Ascending aorta (tissue), 2 donors: ENCODE results near the gene CST9. TPM values are rescaled to one million over a fixed set of nuclear protein-coding genes. Genes with fewer than 3 reads are reported as not detected.
A peak's percentile ranks its signal among the peaks of the same experiment; 100 is the strongest.
"Not testable (repeated sequence)": the region's sequence is repeated elsewhere in the genome, so short reads cannot be mapped to it uniquely, and the experiment has no call there.

Source experiments
- DNase-seq, 2 donors: peaks; one replicate each; pipeline ENCODE4 v3.0.0-alpha.2; 2019; ENCODE audit warnings: low spot score in 2 of 2
- H3K27ac ChIP-seq, 2 donors: fragments of 200-600 bp; sonication (generic); one replicate each; pipeline ENCODE4 v1.5.1; 2016 to 2017; ENCODE audit warnings: mild to moderate bottlenecking in 1 of 2
- H3K27me3 ChIP-seq: fragments of 200-600 bp; sonication (generic); one replicate; pipeline ENCODE4 v1.5.1; 2017
- H3K36me3 ChIP-seq, 2 donors: fragments of 200-600 bp; sonication (generic); one replicate each; pipeline ENCODE4 v1.5.1; 2016
- H3K4me1 ChIP-seq, 2 donors: fragments of 200-600 bp; sonication (generic); one replicate each; pipeline ENCODE4 v1.5.1; 2016 to 2017; ENCODE audit warnings: mild to moderate bottlenecking in 1 of 2
- H3K4me3 ChIP-seq, 2 donors: fragments of 200-600 bp; sonication (generic); one replicate each; pipeline ENCODE4 v1.5.1; 2016 to 2017; ENCODE audit warnings: mild to moderate bottlenecking in 1 of 2
- H3K9me3 ChIP-seq, 2 donors: fragments of 200-600 bp; sonication (generic); one replicate each; pipeline ENCODE4 v1.5.1; 2016
- intact Hi-C: fragments of 100-400 bp; cut with DNase I; formaldehyde crosslinking; loops from one replicate; pipeline ENCODE4 v1.15.1; 2023
- total RNA-seq: library from RNA; depleted of rRNA; stranded (reverse); fragments of >200 nt; gene quantifications from one replicate; pipeline ENCODE4 v1.1.0, GENCODE V29; 2016
- TF ChIP-seq, protein P1 (sequence below), 3 experiments: fragments of 200-600 bp in 2 of 3; fragments of 450-650 bp in 1 of 3; sonication (generic) in 2 of 3; IDR thresholded peaks; one replicate each; pipeline ENCODE4 v1.5.1; 2016 to 2019; ENCODE audit warnings: antibody characterized with exemption in 3 of 3, mild to moderate bottlenecking in 1 of 3, moderate library complexity in 1 of 3

The CST9 gene
- total RNA-seq, 1 donor from 2014 or later: not detected

DNA sequence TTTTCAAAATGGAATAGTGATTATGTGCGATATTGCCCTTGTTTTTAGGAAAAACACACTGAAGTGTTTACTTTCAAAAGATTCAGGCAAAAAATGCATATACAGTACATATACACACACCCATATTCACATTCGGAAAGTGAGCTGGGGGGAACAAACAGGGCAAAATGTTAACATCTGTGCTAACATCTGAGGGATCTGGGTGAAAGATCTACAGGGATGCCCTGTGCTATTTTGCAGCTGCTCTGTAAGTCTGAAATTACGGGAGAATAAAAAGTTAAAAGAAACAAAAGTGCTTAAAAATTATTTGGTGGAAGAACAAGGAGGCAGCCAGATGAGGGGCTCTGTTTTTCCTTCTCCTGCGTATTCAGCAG, 31.2 kb upstream of the CST9 start:
- peak overlapping the region; percentile 89 to 94 for H3K4me3 ChIP-seq
- H3K36me3 ChIP-seq: peaks cover 25 to 32% of the 10 kb centered on the region in 2 donors
- H3K4me1 ChIP-seq: peaks cover 10 to 22% of the 10 kb centered on the region in 2 donors
- H3K27ac ChIP-seq: peak overlapping the region; percentile 91 to 99
- TF ChIP-seq, protein P1, sequence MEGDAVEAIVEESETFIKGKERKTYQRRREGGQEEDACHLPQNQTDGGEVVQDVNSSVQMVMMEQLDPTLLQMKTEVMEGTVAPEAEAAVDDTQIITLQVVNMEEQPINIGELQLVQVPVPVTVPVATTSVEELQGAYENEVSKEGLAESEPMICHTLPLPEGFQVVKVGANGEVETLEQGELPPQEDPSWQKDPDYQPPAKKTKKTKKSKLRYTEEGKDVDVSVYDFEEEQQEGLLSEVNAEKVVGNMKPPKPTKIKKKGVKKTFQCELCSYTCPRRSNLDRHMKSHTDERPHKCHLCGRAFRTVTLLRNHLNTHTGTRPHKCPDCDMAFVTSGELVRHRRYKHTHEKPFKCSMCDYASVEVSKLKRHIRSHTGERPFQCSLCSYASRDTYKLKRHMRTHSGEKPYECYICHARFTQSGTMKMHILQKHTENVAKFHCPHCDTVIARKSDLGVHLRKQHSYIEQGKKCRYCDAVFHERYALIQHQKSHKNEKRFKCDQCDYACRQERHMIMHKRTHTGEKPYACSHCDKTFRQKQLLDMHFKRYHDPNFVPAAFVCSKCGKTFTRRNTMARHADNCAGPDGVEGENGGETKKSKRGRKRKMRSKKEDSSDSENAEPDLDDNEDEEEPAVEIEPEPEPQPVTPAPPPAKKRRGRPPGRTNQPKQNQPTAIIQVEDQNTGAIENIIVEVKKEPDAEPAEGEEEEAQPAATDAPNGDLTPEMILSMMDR (IDR thresholded peaks at IDR 0.05): no peak
- H3K9me3 ChIP-seq: no peaks in the 10 kb centered on the region
- no peaks in the 10 kb centered on the region for H3K27me3 ChIP-seq
- DNase-seq: no peak
- intact Hi-C loops: loop anchor here (1.0 to 10.0 kb wide), 6 partner anchors 14 to 1898 kb away; partner anchors contain the start of genes APMAP, GZF1 and NAPB

DNA sequence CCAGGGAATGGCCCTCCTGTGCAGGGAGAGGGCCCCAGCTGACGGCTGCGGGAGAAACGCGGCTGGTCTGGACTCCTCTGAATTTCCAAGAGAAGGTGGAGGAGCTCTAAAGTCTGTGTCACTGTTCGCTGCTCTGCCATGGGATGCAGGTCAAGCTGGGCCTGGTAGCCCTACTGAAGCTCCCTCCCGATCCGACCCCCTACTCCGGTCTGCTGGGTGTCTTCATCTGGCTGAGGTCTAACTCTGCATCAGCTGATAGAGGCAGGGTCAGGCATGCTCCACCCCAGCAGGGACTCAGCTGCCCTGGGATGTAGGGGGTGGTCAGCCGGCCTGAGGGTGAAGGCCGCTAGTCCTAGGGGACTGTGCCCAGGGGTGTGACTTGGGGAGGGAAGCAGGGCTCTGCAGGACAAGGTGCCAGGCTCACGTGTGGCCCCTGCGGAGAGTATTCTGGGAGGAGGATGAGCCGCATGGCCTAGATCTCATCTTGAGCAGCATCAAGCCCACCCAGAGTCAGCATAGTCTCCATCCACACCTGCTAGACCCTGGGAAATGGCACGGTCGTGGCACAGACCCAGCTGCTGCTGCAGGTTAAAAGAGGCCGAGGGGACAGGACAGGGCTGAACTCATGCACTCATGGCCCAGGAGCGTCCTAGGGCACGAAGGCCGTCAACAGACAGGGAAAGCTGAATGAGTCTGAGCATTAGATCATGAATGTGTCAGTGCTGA, 30.6 kb upstream of the CST9 start:
- peaks cover 25 to 38% of the 10 kb centered on the region in 2 donors for H3K36me3 ChIP-seq
- DNase-seq: no peak
- H3K27me3 ChIP-seq: no peaks in the 10 kb centered on the region
- no peaks in the 10 kb centered on the region for H3K9me3 ChIP-seq
- intact Hi-C loops: loop anchor here (2.0 to 10.0 kb wide), 5 partner anchors 30 to 1898 kb away; partner anchors contain the start of genes APMAP, GZF1 and NAPB
- peaks cover 10 to 22% of the 10 kb centered on the region in 2 donors for H3K4me1 ChIP-seq
- TF ChIP-seq, protein P1 (IDR thresholded peaks at IDR 0.05): no peak
- peak overlapping the region; percentile 91 to 99 for H3K27ac ChIP-seq
- H3K4me3 ChIP-seq: peak overlapping the region; percentile 89 to 94

DNA sequence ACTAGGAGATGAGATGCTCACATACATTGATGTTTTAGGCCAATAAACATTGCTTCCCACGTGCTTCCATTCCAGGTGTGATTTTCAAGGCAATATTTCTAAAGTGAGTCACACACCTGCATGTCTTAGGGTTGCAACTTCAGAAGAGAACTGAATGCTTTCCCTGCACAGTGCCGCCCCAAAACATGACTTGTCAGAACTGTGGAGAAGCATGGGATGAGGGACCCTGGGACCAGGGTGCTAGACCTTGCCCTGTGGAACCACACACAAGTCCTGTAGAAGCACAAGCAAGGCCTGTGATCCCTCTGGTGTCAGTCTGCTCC, 30.0 kb upstream of the CST9 start:
- peaks cover 25 to 40% of the 10 kb centered on the region in 2 donors for H3K36me3 ChIP-seq
- DNase-seq, H3K27me3 ChIP-seq, H3K9me3 ChIP-seq: not testable (repeated sequence)
- intact Hi-C loops: loop anchor here (2.0 to 10.0 kb wide), 5 partner anchors 29 to 1899 kb away; partner anchors contain the start of genes APMAP, GZF1 and NAPB
- peaks cover 10 to 22% of the 10 kb centered on the region in 2 donors for H3K4me1 ChIP-seq
- peak overlapping the region; percentile 89 to 94 for H3K4me3 ChIP-seq
- H3K27ac ChIP-seq: peak overlapping the region; percentile 13 to 99

DNA sequence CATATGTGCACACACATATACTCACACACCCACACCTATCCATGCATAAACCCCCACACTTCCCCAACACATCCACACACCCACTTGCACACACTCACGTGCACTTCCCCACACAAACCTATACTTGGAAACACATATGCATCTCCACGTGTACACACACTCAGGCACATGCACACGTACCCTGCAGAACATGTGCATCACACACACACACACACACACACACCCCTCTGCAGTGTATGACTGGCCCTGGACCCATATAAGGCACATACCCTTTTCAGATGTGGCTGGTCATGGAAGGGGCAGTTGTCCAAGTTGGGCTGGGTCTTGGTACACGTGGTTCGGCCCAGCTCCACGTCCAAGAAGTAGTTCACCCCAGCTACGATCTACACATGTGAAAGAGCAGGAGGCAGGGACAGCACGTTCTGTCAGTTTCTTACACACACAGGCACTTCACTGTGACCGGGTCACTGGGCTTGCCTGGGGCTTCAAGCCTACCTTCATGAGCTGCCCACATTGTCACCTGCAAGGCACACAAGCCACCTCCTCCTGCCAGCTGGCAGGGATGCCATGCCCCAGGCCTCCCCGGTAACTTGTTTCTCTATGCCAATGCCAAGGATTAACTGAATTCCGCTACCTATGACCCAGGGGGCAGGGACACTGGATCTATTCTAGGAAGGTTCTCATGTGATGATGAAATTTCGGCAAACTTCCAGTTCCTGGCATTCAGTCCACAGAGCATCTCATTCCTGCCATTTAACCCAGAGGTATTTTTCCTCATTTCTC, 29.5 kb upstream of the CST9 start:
- H3K4me3 ChIP-seq: peak overlapping the region; percentile 89 to 94
- H3K27ac ChIP-seq: peak overlapping the region; percentile 10 to 33
- intact Hi-C loops: loop anchor here (5.0 to 10.0 kb wide), 4 partner anchors 213 to 1900 kb away; partner anchors contain the start of genes APMAP, GZF1 and NAPB
- no peaks in the 10 kb centered on the region for H3K27me3 ChIP-seq
- DNase-seq: no peak
- peaks cover 25 to 40% of the 10 kb centered on the region in 2 donors for H3K36me3 ChIP-seq
- peaks cover 10 to 22% of the 10 kb centered on the region in 2 donors for H3K4me1 ChIP-seq
- TF ChIP-seq, protein P1 (IDR thresholded peaks at IDR 0.05): no peak
- H3K9me3 ChIP-seq: no peaks in the 10 kb centered on the region

DNA sequence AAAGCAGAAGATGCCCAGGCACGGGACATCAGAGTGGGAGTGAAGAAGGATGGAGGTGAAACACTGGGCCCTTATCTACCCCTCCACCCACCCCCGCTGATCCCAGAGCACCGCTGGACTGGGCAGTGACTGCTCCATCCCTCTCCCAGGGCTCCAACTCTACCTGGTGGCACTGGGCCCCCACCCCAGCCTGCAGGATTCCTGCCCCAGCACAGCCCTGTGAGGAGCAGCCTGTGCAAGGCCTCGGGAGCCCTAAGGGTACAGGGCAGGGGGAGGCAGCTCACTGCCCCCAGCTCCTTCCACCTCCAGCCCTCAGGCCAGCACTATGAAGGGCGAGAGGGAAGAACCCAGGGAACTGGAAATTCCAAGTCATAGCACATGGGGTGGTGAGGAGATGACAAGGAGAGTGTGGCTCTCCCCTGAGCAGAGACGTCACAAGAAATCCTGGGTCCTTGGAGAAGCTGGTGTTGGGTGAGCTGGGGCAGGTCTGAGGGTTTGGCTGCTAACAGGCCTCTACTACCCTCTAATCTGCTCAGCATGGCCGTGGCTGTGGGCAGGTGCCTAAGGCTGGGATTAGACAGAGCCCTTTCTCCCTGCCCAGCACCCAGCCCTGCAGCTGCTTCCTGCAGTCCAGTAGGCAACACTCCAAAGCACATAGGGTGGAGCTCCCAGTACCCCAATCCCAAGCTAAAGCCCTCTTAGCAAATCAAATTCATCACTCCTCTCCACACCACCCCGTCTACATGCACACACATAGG, 28.5 kb upstream of the CST9 start:
- intact Hi-C loops: loop anchor here (10.0 kb wide), 1 partner anchor 1901 kb away; no protein-coding TSS in a partner anchor
- Histone ChIP-seq H3K4me3 (no peak overlapping the region), H3K4me1 (peaks cover 10 to 22% of the 10 kb centered on the region in 2 donors), H3K27me3 (no peaks in the 10 kb centered on the region), H3K9me3 (no peaks in the 10 kb centered on the region), H3K36me3 (peaks cover 25 to 40% of the 10 kb centered on the region in 2 donors), H3K27ac (peak overlapping the region in 1 of 2 donors; percentile 14)
- TF ChIP-seq, protein P1 (IDR thresholded peaks at IDR 0.05): no peak
- no peak for DNase-seq
